ENCODE results near the gene UAP1L1. TPM values are rescaled to one million over a fixed set of nuclear protein-coding genes. Genes with fewer than 3 reads are reported as not detected.

Gene UAP1L1
- polyA plus RNA-seq (0.21 and 0.36 TPM in 2 replicates), polyA minus RNA-seq (not detected in 2 replicates)

- H3K9ac ChIP-seq (ENCODE audit: low read length): no peak within 1 kb of the TSS
- H3K27ac ChIP-seq (ENCODE audit: low read length): no peak within 1 kb of the TSS
- no peaks in the 10 kb centered on the region for H3K9me2 ChIP-seq (ENCODE audit: insufficient read depth, low read length)
- H4K20me1 ChIP-seq (ENCODE audit: insufficient read depth): no peaks in the 10 kb centered on the region
- H3K79me2 ChIP-seq (replicated peaks; ENCODE audit: insufficient read depth, low read length): no peaks in the 10 kb centered on the region
- peak within 1 kb of the TSS; percentile 55 for H3K4me3 ChIP-seq (ENCODE audit: low read length)
- no peaks in the 10 kb centered on the region for H3K36me3 ChIP-seq (ENCODE audit: insufficient read depth, low read length)
- H3K27me3 ChIP-seq (ENCODE audit: insufficient read depth, low read depth, low read length): peaks cover 66% of the 10 kb centered on the region
- H3K4me2 ChIP-seq (ENCODE audit: low read length): no peak within 1 kb of the TSS
- TF ChIP-seq EP300 (conservative IDR thresholded peaks at IDR 0.05; ENCODE audit: poor library complexity, severe bottlenecking): no peak
- TF ChIP-seq CTCF (IDR thresholded peaks at IDR 0.05; ENCODE audit: poor library complexity, severe bottlenecking): no peak
- TF ChIP-seq SMC3 (conservative IDR thresholded peaks at IDR 0.05; ENCODE audit: poor library complexity): no peak
- no peak for TF ChIP-seq RAD21 (conservative IDR thresholded peaks at IDR 0.05)
- TF ChIP-seq MXI1 (conservative IDR thresholded peaks at IDR 0.05; ENCODE audit: poor library complexity, severe bottlenecking): no peak
- TF ChIP-seq POLR2AphosphoS5 (IDR thresholded peaks at IDR 0.05): no peak
- TF ChIP-seq EZH2 (IDR thresholded peaks at IDR 0.05; ENCODE audit: borderline replicate concordance, insufficient read depth, low read length, poor library complexity, severe bottlenecking): no peak
- TF ChIP-seq TAF1 (IDR thresholded peaks at IDR 0.05; ENCODE audit: low read depth): no peak
- TF ChIP-seq REST (IDR thresholded peaks at IDR 0.05; ENCODE audit: borderline replicate concordance): no peak
- no peaks in the 10 kb centered on the region for H3K9me3 ChIP-seq (ENCODE audit: low read length)
- no peaks in the 10 kb centered on the region for H3F3A ChIP-seq (ENCODE audit: insufficient read depth, low read length, poor library complexity, severe bottlenecking)
- H2AFZ ChIP-seq (ENCODE audit: low read depth, low read length): no peak within 1 kb of the TSS
Measured at GRCh38 chr9:137077010-137077747, at the start of gene UAP1L1. Gene UAP1L1, plus strand, starts transcription at chr9:137077517. Its CDS starts 16 bp downstream, at chr9:137077533.

- H3K79me2 ChIP-seq (replicated peaks; ENCODE audit: insufficient read depth, low read length): peaks cover 5% of the 10 kb centered on the region
- H3K4me3 ChIP-seq (ENCODE audit: low read length): peak overlapping the region; percentile 91
- no peaks in the 10 kb centered on the region for H3K9me3 ChIP-seq (ENCODE audit: low read length)
- no peaks in the 10 kb centered on the region for H3K36me3 ChIP-seq (ENCODE audit: insufficient read depth, low read length)
- peak; percentile 36 for TF ChIP-seq CTCF (IDR thresholded peaks at IDR 0.05; ENCODE audit: poor library complexity, severe bottlenecking)
- TF ChIP-seq POLR2AphosphoS5 (IDR thresholded peaks at IDR 0.05): peak; percentile 14
- TF ChIP-seq REST (IDR thresholded peaks at IDR 0.05; ENCODE audit: borderline replicate concordance): peak; percentile 17
- no peak for TF ChIP-seq EZH2 (IDR thresholded peaks at IDR 0.05; ENCODE audit: borderline replicate concordance, insufficient read depth, low read length, poor library complexity, severe bottlenecking)
- peak; percentile 24 for TF ChIP-seq MXI1 (conservative IDR thresholded peaks at IDR 0.05; ENCODE audit: poor library complexity, severe bottlenecking)
- H3K9me2 ChIP-seq (ENCODE audit: insufficient read depth, low read length): no peaks in the 10 kb centered on the region
- peak overlapping the region; percentile 86 for H3K9ac ChIP-seq (ENCODE audit: low read length)
- peak overlapping the region; percentile 70 for H3K4me2 ChIP-seq (ENCODE audit: low read length)
- H3F3A ChIP-seq (ENCODE audit: insufficient read depth, low read length, poor library complexity, severe bottlenecking): no peaks in the 10 kb centered on the region
- H4K20me1 ChIP-seq (ENCODE audit: insufficient read depth): no peaks in the 10 kb centered on the region
- H3K27ac ChIP-seq (ENCODE audit: low read length): peak overlapping the region; percentile 49
- no peaks in the 10 kb centered on the region for H3K27me3 ChIP-seq (ENCODE audit: insufficient read depth, low read depth, low read length)
- peak overlapping the region; percentile 90 for H2AFZ ChIP-seq (ENCODE audit: low read depth, low read length)
Measured at GRCh38 chr9:137028263-137029057, 48.9 kb upstream of the UAP1L1 start.

Data from neural cell (in vitro differentiated cells).